TTC549 (cell line): ENCODE data around the gene UPF1.

Source experiments
- FAIRE-seq: peaks from 2 replicates; lab custom pipeline; 2012; peaks lifted over from hg19 to GRCh38; lab: Jason Lieb, UNC

The UPF1 gene

DNA sequence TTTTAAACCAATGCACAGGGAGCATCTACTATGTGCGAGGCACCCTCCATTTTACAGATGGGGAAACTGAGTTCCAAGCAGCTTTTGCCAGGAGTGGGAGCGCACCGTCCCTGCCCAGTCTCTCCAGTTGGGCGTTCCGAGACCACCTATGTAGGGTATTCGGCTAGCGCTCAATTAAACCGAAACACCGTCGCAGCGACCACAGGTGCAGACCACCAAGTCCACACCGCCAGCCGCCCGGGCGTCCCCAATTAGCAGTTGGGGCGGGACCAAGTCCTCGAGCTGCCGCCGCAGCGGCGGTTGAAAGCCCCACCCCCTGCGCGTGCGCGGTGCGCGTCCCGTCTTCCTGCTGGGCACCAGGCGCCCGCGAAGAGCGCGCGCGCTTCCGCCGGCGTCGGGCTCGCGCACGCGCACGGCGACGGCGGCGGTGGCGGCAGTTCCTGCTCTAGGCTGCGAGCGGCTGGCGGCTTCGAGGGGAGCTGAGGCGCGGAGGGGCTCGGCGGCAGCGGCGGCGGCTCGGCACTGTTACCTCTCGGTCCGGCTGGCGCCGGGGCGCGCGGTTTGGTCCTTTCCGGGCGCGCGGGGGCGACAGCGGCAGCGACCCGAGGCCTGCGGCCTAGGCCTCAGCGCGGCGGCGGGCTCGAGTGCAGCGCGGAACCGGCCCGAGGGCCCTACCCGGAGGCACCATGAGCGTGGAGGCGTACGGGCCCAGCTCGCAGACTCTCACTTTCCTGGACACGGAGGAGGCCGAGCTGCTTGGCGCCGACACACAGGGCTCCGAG, at the start of gene UPF1:
TSS of gene UPF1 (plus strand) at position 436 of the 782 bp plus-strand sequence. CDS start at position 687, 251 bp downstream.
- FAIRE-seq: no peak

DNA sequence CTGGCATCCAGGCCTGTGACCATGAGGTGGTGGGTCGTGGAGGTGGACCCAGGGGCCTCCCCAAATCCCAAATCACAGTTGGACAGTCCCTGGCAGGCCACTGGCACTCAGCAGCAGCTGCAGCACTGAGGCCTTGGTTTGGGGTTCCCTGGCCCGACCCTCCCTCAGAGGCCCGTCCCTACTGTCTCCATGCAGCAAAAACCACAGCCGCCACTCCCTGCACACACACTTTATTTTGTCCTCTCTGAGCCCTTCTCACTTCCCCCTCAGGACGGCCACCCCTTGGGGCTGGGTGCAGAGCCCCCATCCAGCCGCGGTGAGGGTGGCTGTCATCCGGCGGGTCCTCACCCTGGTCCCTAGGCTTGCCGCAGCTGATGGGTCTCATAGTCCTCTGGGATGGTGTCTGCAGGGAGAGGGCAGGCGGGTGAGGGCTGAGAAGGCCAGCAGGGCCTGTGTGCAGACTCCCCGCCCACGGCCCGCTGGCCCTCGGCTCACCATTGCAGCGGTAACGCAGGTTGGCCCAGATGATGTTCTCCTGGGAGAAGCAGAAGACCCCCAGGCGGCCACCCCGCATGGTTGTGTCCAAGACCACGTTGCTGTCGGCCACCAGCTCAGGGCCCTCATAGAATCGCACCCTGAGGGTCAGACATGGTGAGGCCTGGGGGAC, 49.1 kb upstream of the UPF1 start:
- FAIRE-seq: no peak

DNA sequence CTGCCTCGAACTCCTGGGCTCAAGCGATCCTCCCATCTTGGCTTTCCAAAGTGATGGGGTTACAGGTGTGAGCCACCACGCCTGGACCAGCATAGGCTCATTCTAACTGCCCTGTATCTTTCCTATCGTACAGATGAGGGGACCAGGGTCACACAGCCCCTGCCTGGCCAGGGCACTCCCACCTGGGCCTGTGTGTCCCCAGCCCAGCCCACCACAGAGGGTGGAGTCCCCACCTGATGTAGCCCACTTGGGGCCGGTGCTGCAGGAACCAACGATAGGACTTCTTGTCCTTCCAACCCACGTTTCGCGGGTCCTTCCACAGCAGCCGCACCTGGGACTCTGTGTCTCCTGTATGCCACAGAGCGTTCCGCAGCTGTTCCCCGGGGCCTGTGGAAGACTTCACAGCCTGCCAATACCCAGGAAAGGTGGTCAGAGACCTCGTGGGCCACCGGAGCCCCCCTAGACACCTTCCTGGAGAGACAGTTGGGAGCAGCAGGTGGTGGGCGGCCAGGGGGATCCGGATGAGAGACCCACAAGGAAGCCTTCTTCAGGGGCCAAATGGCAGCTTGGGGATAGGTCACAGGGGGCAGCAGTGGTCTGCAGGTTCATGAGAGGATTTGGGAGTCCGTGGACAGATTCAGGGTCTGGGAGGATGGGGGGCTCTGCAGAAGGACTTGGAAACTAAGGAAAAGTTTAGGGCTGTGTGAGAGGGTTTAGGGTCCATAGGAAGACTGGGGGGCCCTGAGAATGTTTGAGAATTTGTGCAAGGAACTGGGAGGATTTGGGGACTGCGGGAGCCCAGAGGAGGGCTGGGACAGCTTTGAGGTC, 47.6 kb upstream of the UPF1 start:
- FAIRE-seq: no peak

DNA sequence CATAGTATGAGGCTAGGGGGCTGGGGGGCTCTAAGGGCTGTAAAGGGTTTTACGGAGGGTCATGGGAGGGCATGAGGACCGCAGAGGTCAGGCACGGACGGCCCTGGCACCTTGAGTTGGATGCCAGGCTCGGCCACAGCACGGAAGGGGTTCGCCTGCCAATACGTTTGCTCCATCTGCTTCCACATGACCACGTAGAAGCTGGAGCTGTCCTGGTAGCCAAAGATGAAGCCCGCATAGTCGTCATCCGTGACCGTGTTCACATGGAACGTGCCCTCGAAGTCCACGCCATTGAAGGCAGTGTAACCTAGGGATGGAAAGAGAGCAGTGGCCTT, 47.0 kb upstream of the UPF1 start:
- no peak for FAIRE-seq

DNA sequence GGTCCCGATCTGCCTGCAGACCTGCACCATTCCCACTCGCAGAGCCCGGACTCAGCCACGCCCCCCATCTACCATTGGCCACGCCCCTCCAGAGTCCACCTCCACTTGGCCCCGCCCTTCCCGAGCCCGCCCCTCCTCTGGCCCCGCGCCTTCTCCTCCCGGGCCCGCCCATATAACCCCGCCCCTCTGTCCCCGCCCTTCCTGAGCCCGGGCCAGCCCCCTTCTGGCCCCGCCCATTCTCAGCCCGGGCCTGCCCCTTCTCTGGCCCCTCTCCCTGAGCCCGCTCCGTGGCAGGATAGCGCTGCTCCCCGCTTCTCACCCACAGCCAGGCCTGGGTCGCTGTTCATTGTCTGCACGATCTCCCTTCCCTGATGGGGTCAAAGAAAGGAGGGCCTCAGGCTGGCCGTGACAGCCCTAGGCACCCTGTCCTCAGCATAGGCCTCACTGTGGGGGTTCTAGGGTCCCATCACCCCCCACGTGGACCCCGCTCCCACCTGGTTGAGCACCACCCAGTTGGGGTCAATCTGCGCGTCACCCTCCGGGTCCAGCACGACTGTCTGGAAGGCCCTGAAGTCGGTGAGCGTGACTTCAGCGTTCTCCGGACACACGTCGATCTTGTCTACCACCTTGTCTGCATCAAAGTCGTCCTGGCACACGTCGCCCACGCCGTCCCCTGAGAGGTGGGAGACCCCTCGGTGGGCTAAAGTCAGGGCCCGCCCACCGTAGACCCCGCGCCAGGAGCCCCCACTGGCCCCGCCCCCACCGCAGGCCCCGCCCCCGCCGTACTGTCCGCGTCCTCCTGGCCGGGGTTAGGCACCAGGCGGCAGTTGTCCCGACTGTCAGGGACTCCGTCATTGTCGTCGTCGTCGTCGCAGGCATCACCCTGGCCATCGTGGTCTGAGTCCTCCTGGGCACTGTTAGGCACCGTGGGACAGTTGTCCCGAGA, 46.3 kb upstream of the UPF1 start:
- no peak for FAIRE-seq

DNA sequence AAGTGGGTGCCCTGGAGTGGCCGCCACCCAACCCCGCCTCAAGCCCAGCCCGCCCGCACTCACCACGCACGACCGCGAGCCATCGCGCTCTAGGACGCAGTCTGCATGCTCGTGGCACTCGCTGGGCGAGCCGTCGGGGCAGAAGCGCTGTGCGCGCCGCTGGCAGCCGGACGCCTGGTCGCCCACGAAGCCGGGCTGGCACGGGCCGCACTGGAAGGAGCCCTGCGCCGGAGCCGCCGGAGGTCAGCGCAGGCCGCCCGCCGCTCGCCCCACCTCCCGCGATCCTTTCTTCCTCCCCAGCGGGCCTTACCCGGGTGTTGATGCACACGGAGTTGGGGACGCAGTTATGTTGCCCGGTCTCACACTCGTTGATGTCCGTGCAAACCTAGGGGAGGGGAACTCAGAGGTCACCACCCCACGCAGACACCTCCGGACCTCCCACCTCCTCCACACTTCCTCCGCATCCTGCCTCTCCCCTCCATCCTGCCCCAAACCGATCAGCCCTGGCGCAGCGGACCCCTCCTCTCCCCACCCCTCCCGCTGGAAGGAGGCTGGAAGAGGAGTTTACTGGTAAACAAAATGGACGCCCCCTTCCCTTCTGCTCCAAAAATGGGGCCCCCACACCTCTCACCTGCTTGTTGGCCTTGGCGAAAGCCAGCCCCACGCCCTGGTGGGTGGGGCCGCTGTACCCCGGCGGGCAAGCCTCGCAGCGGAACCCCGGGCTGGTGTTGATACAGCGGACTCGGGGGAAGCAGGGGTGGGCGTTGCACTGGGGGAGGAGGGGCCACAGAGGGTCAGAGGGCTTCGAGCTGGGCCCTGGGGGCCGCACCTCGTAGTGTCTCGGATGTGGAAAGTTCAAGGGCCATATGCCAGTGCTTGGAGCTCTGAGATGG, 43.0 kb upstream of the UPF1 start:
- no peak for FAIRE-seq

DNA sequence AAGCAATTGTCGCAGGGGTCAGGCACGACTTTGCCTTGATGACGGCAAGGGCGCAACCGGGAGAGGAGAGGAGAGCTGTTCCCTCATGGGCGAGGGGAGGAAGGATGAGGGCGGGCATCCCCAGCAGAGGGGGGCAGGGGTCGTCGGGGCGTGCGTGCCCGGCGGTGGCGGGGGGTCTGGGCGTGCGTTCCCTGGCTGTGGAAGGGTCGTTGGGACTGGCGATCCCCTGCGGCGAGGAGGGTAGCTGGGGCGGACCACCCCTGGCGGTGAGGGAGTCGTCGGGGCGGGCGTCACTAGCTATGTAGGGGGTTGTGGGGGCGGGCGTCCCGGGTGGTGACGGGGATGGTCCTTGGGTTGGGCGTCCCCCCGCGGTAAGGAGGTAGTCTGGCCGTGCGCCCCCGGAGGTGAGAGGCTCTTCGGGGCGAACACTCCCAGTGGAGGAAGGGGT, 42.3 kb upstream of the UPF1 start:
- FAIRE-seq: no peak

DNA sequence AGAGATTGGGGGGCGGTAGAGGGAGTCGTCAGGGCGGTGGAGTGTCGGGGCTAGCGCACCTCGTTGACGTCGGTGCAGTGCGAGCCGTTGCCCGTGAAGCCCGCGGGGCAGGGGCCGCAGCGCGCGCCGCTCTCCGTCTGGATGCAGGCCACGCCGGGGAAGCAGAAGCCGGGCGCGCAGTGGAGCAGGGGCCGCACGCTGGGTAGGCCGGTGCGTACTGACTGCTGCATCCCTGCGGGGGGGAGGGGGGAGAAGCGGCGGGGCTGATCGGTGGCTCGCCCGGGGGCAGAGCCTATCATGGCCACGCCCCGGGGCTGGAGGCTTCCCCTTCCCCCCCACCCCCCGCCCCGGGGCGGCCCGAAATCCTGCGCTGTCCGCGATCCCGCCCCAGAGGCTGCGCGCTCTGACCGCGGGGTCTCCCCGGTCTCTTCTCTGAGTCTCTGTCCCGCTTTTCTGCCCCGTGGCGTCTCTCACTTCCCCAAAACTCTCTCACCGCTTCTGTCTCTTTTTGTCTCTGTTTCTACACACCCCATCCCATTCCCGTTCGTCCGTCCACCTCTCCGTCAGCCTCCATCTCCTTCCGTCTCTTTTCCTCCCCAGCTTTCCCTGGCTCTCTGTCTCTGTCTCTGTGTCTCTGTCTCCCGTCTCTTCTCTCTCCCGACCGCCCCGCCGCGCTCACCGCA, 41.7 kb upstream of the UPF1 start:
- FAIRE-seq: no peak

DNA sequence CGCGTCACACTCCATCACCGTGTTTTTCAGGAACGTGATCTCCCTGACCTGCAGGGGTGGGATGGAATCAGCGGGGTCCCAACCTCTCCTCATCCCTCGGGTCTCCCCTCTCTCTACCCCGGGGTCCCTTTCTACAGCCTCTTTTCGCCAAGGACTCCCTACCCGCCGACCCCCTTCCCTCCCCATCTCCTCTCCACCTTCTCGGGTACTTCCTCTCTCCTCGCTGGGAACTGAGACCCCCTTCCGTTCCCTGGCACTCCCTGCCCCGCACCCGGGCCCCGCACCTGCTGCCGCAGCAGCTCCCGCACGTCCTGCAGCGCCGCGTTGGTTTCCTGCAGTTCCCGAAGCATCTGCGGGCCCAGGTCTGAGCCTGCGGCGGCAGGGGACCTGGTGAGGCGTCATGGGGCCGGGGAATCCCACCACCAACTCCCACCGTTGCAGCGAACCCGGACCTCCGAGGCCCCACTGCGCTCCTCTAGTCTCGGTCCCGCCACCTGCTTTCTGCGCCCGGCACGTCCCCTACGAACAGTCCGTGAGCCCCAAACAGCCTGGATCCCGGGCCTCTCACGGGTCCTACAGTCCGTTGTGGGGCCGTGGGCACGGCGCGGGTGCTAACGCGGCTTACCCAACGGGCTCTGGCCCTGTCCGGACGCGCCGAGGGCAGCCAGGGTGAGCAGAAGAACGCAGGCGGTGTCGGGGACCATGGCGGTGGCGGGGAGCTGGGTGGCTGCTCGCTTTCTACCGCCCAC, 41.0 kb upstream of the UPF1 start, which contains the start of gene COMP:
TSS of gene COMP (minus strand) at position 740 of the 749 bp plus-strand sequence. CDS start at position 704, 36 bp downstream.
- no peak for FAIRE-seq

DNA sequence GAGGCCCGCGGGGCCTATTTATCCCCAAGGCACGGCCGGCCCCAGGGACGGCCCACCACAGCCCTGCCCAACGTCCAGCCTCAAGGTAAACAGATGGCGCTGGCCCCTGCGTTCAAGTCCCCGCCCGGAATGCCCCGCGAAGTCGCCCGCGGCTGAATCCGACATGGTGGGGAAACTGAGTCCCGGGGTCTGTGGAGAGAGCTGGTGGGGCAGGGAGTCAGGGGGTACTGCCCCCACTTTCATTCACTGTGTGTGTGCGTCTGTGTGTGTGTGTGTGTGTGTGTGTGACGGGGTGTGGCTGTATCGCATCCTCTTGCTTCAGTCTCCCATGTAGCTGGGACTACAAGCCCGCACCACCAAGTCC, 40.5 kb upstream of the UPF1 start:
- no peak for FAIRE-seq

DNA sequence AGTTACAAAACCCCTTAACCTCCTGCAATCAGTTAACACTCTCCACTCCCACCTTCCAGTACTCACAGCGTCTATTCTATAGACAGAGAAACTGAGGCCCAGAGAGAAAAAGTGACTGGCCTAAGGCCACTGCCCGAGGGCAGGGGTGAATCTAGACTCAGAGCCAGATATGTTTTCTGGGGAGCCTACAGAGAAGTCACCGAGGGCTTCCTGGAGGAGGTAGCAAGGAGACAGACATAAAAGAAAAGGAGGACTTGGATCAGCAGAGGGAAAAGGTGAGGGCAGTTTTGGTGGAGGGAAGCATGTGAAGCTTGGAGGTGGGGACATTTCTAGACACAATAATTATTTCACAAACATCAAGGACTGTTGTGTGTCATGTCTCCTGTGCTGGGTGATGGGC, 39.1 kb upstream of the UPF1 start:
- no peak for FAIRE-seq

DNA sequence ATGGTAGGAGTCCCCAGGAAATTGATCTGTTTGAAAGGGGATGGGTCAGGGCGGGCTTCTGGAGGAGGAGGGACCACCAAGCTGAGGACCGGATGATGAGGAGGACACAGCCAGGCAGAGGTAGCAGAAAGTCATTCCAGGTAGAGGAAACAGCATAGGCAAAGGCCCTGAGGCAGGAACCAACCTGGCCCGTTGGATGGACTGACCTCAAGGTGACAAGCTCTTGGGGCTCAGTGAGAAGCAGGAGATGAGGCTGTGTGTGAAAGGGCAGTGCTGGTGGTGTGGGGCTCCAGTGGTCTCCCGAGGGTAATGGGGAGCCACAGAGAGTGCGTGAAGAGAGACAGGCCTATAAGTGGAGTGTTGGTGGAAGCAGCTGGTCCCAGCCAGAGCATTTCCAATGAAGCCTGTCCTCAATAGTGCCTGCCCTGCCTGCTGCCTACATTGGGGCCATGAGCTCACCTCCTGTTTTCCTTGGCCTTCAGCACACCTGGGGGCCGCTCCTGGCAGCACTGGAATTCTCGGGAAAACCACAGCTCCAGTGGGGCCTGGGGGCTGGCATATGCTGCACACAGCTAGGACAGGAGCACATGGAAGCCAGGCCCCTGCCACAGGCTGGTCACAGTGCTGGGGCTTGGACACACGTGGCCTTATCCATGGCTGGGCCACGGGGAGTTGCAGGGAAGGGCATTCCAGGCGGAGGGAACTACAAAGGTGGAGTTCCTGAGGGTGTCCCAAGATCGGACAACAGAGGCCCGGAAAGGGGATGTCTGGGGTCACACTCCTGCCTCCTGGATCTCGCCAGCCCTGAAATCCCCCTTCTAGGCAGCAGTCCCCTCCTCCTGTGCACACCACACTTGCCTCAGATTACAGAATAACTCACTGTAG, 38.4 kb upstream of the UPF1 start:
- FAIRE-seq: no peak

DNA sequence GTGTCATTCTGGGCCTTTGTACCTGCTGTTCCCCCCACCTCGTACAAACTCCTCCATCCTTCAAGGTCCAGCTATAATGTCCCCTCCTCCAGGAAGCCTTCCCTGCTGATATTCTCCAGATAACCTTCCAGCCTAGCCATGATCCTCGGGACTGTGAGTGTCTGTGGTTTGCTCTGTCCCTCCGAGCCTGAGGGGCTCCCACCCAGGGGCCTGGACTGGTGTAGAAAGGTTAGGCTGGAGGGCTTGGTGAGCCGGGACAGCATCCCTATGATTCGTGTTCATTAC, 37.8 kb upstream of the UPF1 start:
- no peak for FAIRE-seq

DNA sequence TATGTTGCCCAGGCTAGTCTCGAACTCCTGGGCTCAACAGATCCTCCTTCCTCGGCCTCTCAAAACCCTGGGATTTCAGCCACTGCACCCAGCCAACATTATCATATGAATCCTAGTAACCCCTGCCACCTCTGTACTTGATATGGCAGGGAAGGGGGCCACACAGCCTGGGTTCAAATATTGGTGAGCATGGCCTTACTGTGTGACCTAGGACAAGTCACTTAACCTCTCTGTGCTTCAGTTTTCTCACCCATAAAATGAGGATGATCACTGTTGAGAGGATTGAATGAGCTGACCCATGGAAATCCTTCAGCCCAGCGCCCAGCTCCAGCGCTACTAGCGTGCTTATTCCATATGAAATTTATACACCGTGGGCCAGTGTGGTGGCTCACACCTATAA, 37.1 kb upstream of the UPF1 start:
- no peak for FAIRE-seq

DNA sequence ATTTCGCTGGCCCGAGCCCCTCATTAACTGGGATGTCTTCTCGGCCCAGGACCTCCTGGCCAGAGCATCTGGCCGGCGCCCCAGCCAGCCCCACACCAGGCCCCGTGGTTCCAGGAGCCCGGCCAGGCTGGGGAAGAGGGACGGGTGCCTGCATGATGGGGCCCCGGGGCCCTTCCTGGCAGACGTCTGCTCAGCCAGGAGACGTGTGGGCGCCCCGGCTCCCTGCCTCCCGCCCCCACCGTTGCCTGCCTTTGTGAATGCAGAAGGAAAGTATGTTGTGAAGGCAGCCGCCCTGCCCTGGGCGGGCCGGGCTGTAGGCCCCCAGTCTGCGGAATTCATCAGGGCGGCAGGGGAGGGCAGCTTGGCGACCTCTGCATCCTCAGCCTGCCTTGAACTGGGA, 36.2 kb upstream of the UPF1 start:
- no peak for FAIRE-seq

DNA sequence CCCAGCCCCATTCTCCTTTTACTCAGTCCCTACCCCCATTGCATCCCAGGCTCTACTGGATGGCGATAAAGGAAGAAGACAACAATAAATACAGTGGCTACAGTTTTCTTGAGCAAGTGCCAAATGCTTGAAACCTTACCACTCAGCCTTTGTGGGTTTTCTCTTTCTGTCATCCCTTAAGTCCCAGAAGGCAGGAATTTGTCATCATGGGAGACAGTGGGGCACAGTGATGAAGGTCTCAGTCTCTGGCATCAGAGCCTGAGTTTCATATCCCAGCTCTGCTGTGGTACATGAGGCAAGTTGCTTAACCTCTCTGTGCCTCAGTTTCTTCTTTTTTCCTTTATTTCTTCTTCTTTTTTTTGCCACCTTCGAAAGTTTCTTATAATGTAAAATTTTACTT, 35.5 kb upstream of the UPF1 start:
- FAIRE-seq: no peak

DNA sequence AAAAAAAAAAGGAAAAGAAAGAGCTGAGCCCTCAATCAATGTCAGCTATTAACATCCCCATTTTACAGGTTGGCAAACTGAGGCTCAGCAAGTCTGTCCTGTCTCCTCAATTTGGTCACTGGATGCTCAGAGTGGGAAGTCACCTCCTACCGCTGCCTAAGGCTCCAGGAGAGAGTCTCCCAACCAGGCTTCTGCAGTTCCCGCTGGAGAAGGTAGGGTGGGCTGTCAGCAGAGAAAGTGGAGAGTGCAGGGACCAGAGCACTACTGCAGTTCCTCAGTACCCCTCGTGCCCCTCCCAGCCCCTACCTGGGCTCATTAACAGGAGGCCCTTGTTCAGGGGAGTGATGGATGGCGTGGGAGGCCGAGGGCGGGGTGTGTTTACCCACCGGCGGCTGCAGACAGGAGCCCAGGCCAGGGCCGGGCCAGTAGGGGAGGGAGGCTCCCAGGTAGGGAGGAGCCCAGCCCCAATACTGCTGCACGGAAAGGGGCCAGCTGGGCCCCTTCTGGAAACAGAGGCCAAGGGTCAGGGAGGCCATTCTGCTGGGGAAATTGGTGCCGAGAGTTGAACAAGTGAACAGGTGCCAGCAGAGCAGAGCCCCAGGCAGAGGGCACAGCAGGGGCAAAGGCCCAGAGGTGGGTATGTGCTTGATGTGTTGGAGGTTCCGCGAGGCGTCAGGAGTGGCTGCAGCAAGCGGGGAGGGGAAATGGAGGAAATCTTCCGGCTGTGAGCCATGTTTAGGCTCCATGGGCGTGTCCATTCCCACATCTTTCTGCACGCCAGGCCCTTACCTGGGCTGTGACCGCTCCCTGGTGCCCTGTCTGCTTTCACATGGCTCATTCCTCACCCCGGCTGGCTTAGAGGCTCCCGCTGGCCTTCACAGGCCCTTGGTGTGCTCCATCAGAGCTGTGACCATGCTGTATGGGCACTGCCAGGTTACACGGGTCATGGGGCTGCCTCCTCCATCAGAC, 33.1 kb upstream of the UPF1 start:
- FAIRE-seq: no peak
